IMR-90 (cell line): ENCODE results near the gene RPS19.

Experiments
- RAD21 ChIP-seq: IDR thresholded peaks from 2 replicates; pipeline ENCODE4 v1.6.1; 2012; ENCODE audit warnings: low read length, improper control_type of control experiment
- TF ChIP-seq, protein P1 (sequence below): conservative IDR thresholded peaks from 2 replicates; pipeline ENCODE4 v1.5.1; 2012; ENCODE audit warnings: mild to moderate bottlenecking, low read depth, low read length, improper control_type of control experiment

DNA sequence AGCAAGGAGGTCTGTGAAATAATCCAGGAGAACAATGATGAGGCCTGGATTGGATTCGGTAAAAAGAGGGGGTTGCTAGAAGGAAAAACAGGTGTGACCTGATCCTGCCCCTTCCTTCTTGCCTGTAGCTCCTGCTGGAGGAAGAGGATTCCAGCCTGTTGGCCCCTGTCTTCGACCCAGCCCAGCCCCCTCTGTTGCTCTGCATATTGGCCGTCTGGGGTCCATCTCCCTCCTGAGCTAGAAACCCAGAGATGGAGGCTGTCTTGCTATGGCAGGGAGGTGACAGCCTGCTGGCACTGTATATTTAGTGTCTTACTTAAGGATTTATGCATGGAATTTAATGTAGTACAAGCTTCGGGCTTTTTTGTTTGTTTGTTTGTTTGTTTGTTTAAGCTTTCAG, 8.6 kb upstream of the RPS19 start:
- TF ChIP-seq, protein P1, sequence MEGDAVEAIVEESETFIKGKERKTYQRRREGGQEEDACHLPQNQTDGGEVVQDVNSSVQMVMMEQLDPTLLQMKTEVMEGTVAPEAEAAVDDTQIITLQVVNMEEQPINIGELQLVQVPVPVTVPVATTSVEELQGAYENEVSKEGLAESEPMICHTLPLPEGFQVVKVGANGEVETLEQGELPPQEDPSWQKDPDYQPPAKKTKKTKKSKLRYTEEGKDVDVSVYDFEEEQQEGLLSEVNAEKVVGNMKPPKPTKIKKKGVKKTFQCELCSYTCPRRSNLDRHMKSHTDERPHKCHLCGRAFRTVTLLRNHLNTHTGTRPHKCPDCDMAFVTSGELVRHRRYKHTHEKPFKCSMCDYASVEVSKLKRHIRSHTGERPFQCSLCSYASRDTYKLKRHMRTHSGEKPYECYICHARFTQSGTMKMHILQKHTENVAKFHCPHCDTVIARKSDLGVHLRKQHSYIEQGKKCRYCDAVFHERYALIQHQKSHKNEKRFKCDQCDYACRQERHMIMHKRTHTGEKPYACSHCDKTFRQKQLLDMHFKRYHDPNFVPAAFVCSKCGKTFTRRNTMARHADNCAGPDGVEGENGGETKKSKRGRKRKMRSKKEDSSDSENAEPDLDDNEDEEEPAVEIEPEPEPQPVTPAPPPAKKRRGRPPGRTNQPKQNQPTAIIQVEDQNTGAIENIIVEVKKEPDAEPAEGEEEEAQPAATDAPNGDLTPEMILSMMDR, result no peak
- TF ChIP-seq RAD21, result no peak
